Effector memory CD4-positive, alpha-beta T cell (primary cell): ENCODE data around the gene RPL29.

Experiments used
- DNase-seq, 3 donors: peaks; one replicate each; pipeline ENCODE4 v3.0.0-alpha.2; 2020
- H3K27ac ChIP-seq: 2 replicates; pipeline ENCODE4 v1.7.0; 2013; ENCODE audit warnings: mild to moderate bottlenecking, low read length, moderate library complexity; ENCODE audit not compliant: insufficient read depth, poor library complexity, severe bottlenecking
- H3K27me3 ChIP-seq: replicated peaks from 2 replicates; pipeline ENCODE4 v1.7.0; 2013; ENCODE audit warnings: mild to moderate bottlenecking, low read length; ENCODE audit not compliant: insufficient read depth, control insufficient read depth, poor library complexity, severe bottlenecking
- H3K36me3 ChIP-seq: 2 replicates; pipeline ENCODE4 v1.7.0; 2013; ENCODE audit warnings: mild to moderate bottlenecking, low read length, moderate library complexity; ENCODE audit not compliant: control insufficient read depth, insufficient read depth
- H3K4me1 ChIP-seq: 2 replicates; pipeline ENCODE4 v1.7.0; 2013; ENCODE audit warnings: low read length, mild to moderate bottlenecking; ENCODE audit not compliant: control insufficient read depth, insufficient read depth, poor library complexity, severe bottlenecking
- H3K4me3 ChIP-seq: 2 replicates; pipeline ENCODE4 v1.7.0; 2013; ENCODE audit warnings: low read length, low read depth, mild to moderate bottlenecking; ENCODE audit not compliant: insufficient read depth, poor library complexity, severe bottlenecking
- H3K9me3 ChIP-seq: 2 replicates; pipeline ENCODE4 v1.7.0; 2013; ENCODE audit warnings: mild to moderate bottlenecking, low read length, moderate library complexity; ENCODE audit not compliant: control insufficient read depth

The RPL29 gene

DNA sequence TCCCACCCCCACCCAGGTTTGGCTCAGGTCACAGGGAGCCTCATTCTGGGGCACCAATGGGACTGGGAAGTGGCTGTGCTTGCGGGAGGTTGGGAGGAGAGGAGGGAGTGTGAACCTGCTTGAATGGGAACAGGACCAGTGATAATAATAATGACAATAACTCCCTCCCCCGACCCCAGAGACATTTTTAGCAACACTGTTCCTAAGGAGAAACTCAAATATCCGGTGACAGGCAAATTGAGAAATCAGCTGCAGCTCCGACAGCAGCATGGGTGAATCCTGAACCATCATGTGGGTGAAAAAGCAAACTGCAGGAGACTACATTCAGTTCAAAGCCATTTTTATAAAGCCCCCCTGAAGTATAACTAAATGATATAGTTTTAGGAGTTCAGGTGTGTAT lies 11.6 kb upstream of the RPL29 start:
- DNase-seq, result no peak
- Histone ChIP-seq H3K27me3 (no peaks in the 10 kb centered on the region), H3K4me1 (peaks cover 8% of the 10 kb centered on the region), H3K9me3 (no peaks in the 10 kb centered on the region), H3K27ac (no peak overlapping the region), H3K36me3 (no peaks in the 10 kb centered on the region), H3K4me3 (no peak overlapping the region)

DNA sequence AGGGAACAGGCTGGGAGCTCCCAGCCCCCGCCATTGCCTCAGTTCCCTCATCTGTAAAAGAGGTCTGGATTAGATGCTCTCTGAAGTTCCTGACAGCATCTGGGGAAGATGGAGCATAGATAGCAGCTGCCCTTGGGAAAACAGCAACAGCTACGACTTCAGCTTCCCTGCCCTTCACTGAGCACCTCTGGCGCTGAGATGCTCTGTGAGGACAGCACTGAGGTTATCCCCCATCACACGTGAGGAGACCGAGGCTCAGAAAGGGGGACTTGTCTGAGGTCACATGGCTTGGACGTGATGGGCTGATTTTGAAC lies 11.1 kb upstream of the RPL29 start:
- no peak for DNase-seq
- Histone ChIP-seq H3K4me1 (peaks cover 12% of the 10 kb centered on the region), H3K9me3 (no peaks in the 10 kb centered on the region), H3K36me3 (no peaks in the 10 kb centered on the region), H3K27ac (no peak overlapping the region), H3K27me3 (no peaks in the 10 kb centered on the region), H3K4me3 (no peak overlapping the region)

- no peak for DNase-seq
- no peak overlapping the region for H3K4me3 ChIP-seq
- H3K9me3 ChIP-seq, result no peaks in the 10 kb centered on the region
- H3K36me3 ChIP-seq, result no peaks in the 10 kb centered on the region
- H3K4me1 ChIP-seq, result peaks cover 17% of the 10 kb centered on the region
- no peak overlapping the region for H3K27ac ChIP-seq
- no peaks in the 10 kb centered on the region for H3K27me3 ChIP-seq
Observed at GRCh38 chr3:52006017-52006819, 10.5 kb upstream of the RPL29 start.

GRCh38 chr3:52005571-52005986 lies 9.9 kb upstream of the RPL29 start:
- Histone ChIP-seq H3K4me1 (peaks cover 17% of the 10 kb centered on the region), H3K36me3 (no peaks in the 10 kb centered on the region), H3K4me3 (no peak overlapping the region), H3K27ac (no peak overlapping the region), H3K9me3 (no peaks in the 10 kb centered on the region), H3K27me3 (no peaks in the 10 kb centered on the region)
- DNase-seq, result no peak

DNA sequence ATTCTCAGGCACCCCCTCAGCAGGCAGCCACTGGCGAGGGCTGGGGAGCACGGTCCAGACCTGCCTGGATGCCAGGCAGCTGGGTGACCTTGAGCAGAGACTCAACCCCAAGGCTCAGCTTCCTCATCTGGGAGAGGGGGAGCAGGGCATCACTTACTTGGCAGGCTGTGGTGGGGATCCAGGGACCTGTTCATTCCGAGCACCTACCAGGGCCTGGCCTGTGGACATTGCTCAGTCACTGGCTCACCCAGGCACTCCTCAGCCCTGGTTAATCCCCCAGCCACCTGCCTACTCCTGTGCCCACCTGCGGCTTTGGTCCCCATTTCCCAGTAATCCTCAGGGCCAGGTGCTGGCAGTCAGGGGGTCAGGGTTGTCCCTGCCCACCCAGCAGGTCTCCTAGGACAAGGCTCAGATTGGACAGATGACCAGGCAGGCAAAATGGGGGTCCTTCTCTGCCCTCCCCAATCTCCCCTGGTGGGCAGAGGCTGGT lies 9.3 kb upstream of the RPL29 start:
- no peak overlapping the region for H3K27ac ChIP-seq

DNA sequence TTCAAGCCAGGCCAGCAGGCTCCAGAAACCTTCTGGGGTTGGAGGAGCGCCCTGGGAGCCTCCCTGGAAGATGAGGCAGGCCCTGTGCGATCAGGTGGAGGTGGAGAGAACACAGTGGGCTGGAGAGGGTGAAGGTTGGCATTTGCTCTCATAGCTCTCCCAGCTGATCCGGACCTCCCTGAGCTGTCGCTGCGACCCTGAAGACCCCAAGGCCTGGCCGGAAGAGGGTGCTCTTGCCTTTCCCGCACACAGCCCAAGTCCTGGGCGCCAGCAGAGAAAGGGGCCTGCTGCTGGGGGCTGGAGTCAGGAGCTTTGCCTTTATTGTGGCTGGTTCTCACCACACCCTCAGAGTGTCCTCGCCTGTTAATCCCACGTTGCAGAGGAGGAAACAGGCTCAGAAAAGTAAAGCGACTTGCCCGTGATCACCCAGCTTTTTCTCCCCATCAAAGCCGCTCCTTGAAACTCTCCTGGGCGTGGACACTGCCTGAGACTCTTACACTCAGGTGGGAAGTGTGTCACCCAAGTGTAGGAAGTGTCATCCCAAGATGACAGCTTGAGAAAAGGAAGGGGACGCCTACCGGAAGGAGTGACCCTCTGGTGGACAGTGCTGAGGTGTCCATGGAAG lies 8.6 kb upstream of the RPL29 start:
- Histone ChIP-seq H3K27ac (no peak overlapping the region), H3K4me3 (no peak overlapping the region), H3K36me3 (no peaks in the 10 kb centered on the region), H3K4me1 (peaks cover 17% of the 10 kb centered on the region), H3K27me3 (no peaks in the 10 kb centered on the region), H3K9me3 (no peaks in the 10 kb centered on the region)
- no peak for DNase-seq

More for the DNA sequence above, 9.3 kb upstream of the RPL29 start:
- Histone ChIP-seq H3K9me3 (no peaks in the 10 kb centered on the region), H3K4me3 (no peak overlapping the region), H3K27me3 (no peaks in the 10 kb centered on the region), H3K4me1 (peaks cover 17% of the 10 kb centered on the region), H3K36me3 (no peaks in the 10 kb centered on the region)
- no peak for DNase-seq

GRCh38 chr3:52002748-52003147 lies 7.1 kb upstream of the RPL29 start:
- Histone ChIP-seq H3K9me3 (no peaks in the 10 kb centered on the region), H3K4me1 (peaks cover 17% of the 10 kb centered on the region), H3K4me3 (no peak overlapping the region), H3K36me3 (no peaks in the 10 kb centered on the region), H3K27ac (no peak overlapping the region), H3K27me3 (no peaks in the 10 kb centered on the region)
- no peak for DNase-seq

GRCh38 chr3:52001443-52001974 lies 5.8 kb upstream of the RPL29 start:
- Histone ChIP-seq H3K4me3 (no peak overlapping the region), H3K4me1 (peaks cover 17% of the 10 kb centered on the region), H3K9me3 (no peaks in the 10 kb centered on the region), H3K27ac (no peak overlapping the region), H3K36me3 (no peaks in the 10 kb centered on the region), H3K27me3 (no peaks in the 10 kb centered on the region)
- DNase-seq, result peak; percentile 72 to 79 (median 77)

GRCh38 chr3:51999846-52000245 lies 4.2 kb upstream of the RPL29 start:
- no peaks in the 10 kb centered on the region for H3K9me3 ChIP-seq
- no peaks in the 10 kb centered on the region for H3K27me3 ChIP-seq
- H3K4me1 ChIP-seq, result peaks cover 12% of the 10 kb centered on the region
- H3K4me3 ChIP-seq, result no peak overlapping the region
- no peak for DNase-seq
- peaks cover 2% of the 10 kb centered on the region for H3K36me3 ChIP-seq
- H3K27ac ChIP-seq, result no peak overlapping the region

DNA sequence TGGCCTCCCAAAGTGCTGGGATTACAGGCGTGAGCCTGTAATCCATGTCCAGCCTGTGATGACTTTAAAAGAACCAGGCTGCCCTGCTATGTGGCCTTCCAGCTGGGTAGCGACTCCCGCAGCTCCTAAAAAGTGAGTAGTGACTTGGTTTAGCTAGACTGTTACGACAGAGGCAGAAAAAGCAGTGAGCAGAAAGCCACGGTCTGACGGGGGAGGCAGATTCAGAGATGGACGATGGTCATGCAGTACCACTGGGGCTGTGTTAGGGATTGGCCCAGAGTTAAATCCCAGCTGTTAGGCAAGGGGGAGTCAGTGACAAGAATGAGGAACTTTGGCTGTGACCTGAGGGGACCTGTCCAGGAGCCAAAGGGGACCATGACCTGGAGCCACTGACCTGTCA lies 3.1 kb upstream of the RPL29 start:
- H3K27me3 ChIP-seq, result no peaks in the 10 kb centered on the region
- no peak overlapping the region for H3K4me3 ChIP-seq
- H3K27ac ChIP-seq, result no peak overlapping the region
- H3K4me1 ChIP-seq, result peaks cover 20% of the 10 kb centered on the region
- H3K9me3 ChIP-seq, result no peaks in the 10 kb centered on the region
- DNase-seq, result no peak
- H3K36me3 ChIP-seq, result peaks cover 11% of the 10 kb centered on the region
